RPMI8226 (cell line): ENCODE results near the gene SERINC5.
"Not testable (repeated sequence)": the region's sequence is repeated elsewhere in the genome, so short reads cannot be mapped to it uniquely, and the experiment has no call there.

Source experiments
- DNase-seq: peaks from one replicate; pipeline ENCODE4 v3.0.0-alpha.2; 2015

Gene SERINC5

GRCh38 chr5:80255811-80256712 lies at the start of gene SERINC5:
TSS of gene SERINC5 (minus strand) at chr5:80256048. CDS start at chr5:80255922, 126 bp downstream.
- peak; percentile 91 for DNase-seq

DNA sequence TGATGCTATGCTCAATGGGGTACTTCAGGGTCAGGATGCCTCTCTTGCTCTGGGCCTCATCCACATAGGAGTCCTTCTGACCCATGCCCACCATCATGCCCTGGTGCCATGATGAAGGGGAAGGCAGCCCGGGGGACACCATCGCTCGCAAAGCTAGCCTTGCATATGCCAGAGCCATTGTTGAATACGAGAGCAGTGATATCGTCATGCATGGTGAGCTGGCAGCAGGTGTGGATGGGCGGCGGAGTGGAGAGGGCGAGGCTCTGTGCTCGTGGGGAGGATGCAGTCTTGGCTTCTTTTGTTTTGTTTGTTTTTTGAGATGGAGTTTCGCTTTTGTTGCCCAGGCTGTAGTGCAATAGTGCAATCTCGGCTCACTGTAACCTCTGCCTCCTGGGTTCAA lies 46.8 kb upstream of the SERINC5 start:
- DNase-seq = no peak

DNA sequence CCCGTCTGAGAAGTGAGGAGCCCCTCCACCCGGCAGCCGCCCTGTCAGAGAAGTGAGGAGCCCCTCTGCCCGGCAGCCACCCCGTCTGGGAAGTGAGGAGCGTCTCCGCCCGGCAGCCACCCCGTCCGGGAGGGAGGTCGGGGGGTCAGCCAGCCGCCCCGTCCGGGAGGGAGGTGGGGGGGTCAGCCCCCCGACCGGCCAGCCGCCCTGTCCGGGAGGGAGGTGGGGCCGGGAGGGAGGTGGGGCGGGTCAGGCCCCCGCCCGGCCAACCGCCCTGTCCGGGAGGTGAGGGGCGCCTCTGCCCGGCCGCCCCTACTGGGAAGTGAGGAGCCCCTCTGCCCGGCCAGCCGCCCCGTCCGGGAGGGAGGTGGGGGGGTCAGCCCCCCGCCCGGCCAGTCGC lies 45.5 kb upstream of the SERINC5 start:
- DNase-seq = not testable (repeated sequence)

- not testable (repeated sequence) for DNase-seq
Measured at GRCh38 chr5:80300796-80301195, 44.9 kb upstream of the SERINC5 start.

GRCh38 chr5:80300125-80300524 lies 44.3 kb upstream of the SERINC5 start:
- DNase-seq = no peak

- no peak for DNase-seq
Measured at GRCh38 chr5:80299601-80300000, 43.8 kb upstream of the SERINC5 start.

DNA sequence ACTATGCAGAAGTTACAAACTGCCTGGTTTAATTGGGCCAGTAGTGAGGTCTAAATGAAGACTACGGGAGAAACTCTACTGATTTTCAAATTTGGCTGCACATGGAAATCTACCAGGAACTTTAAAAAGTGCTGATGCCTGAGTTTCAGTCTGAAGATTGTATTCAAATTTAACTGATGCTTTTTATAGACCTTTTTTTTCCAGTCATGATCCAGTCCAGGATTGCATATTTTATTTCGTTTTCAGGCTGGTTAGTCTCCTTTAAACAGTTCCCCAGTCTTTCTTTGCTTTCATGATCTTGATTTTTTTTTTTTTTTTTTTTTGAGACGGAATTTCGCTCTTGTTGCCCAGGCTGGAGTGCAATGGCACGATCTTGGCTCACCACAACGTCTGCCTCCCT lies 40.3 kb upstream of the SERINC5 start:
- DNase-seq = peak; percentile 35

DNA sequence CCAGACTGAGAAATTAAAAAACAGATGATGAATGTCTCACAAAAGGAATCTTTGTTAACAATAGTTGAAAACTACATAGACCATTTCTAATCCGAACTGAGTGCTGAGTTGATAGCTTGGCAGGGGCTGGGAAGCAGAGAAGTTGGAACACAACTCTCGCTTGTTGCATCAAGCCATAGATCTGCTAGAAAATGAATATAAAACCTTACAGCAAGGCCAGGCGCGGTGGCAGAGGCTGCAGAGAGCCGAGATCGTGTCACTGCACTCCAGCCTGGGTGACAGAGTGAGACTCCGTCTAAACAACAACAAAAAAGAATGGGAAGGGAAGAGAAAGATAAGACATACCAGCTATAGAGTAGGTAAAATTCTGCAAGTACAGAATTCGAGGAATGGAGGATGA lies 35.9 kb upstream of the SERINC5 start:
- no peak for DNase-seq

- DNase-seq = no peak
Measured at GRCh38 chr5:80289320-80289719, 33.5 kb upstream of the SERINC5 start.

GRCh38 chr5:80288177-80288576 lies 32.3 kb upstream of the SERINC5 start:
- DNase-seq = no peak

DNA sequence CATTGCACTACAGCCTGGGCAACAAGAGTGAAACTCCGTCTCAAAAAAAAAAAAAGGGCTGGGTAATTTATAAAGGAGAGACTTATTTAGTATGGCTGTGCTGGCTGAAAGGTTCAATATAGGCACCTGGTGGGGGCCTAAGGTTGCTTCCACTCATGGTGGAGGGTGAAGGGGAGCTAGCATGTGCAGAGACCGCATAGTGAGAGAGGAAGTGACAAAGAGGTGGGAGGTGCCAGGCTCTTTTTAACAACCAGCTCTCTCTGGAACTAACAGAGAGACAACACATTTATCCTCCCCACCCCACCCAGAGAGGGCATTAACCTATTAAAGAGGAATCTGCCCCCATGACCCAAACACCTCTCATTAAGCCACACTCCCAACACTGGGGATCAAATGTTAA lies 28.9 kb upstream of the SERINC5 start:
- no peak for DNase-seq

DNA sequence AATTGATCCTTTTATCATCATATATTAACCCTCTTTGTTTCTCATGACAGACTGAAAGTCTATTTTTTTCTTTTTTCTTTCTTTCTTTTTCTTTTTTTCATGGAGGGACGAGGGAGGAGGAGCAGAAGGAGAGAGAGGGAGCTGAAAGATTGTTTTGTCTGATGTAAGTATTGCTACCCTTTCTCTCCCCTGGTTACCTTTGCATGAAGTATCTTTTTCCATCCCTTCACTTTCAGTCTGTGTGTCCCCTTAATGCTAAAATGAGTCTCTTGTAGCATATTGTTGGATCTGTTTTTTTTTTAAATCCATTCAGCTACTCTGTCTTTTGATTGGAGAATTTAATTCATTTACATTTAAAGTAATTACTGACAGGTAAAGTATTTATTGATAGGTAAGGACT lies 27.5 kb upstream of the SERINC5 start:
- DNase-seq = no peak

DNA sequence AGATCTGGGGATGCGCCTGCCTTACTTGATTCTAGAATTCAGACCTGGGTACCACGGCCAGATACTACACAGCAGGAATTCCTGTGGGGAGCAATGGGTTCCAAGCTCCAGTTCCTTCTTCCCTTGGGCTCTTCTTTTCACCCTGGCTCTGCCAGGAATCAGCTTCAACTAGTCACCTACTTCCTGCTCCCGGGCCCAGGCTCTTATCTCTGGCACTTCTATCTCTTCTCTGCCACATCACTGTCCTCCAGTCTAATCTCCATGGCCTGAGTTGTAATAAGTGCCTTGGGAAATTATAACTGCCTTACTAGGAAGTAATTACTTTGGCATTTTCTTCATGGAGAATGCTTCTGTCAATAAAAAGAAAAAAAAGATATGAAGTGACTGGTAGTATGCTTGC lies 26.2 kb upstream of the SERINC5 start:
- DNase-seq = no peak

DNA sequence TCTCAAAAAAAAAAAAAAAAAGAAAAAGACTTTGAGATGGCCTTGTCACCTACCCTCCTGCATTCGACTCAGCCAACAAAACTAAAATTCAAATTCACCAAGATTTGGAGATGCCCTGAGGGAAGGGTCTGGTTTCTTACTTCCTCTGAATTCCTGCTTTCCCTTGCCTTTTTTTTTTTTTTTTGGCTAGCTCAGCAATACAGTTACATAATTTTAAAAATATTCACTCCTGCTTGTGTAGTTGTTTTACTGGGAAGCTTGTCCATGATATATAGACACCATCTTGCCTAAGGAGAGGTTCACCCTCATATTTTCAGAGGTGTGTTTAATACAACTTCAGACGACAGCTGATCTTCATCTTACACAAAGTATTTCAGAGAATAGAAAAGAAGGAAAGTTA lies 21.3 kb upstream of the SERINC5 start:
- DNase-seq = no peak

GRCh38 chr5:80276186-80276585 lies 20.3 kb upstream of the SERINC5 start:
- no peak for DNase-seq

GRCh38 chr5:80275347-80275746 lies 19.5 kb upstream of the SERINC5 start:
- peak; percentile 31 for DNase-seq

- not testable (repeated sequence) for DNase-seq
Measured at GRCh38 chr5:80270543-80270942, 14.7 kb upstream of the SERINC5 start.

GRCh38 chr5:80269991-80270438 lies 14.2 kb upstream of the SERINC5 start:
- no peak for DNase-seq

GRCh38 chr5:80268916-80269315 lies 13.1 kb upstream of the SERINC5 start:
- no peak for DNase-seq

DNA sequence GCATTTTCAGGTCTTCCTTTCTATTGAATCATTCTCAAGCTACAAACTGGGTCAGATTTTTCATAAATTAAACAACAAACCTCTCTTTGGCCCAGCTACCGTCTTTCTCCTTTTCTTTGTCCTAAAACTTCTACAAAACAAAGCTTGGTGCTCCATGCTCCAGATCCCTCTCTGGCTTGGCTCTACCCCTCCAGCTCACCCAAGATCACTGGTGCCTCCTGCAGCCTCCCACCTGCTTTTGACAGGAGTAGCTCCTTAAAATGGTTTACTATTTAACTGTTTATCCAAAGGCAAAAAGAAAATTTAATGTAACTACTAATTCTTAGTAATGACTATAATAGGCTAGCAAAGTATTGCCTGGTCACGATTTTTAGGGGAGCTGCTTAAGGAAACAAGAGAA lies 10.7 kb upstream of the SERINC5 start:
- DNase-seq = no peak

DNA sequence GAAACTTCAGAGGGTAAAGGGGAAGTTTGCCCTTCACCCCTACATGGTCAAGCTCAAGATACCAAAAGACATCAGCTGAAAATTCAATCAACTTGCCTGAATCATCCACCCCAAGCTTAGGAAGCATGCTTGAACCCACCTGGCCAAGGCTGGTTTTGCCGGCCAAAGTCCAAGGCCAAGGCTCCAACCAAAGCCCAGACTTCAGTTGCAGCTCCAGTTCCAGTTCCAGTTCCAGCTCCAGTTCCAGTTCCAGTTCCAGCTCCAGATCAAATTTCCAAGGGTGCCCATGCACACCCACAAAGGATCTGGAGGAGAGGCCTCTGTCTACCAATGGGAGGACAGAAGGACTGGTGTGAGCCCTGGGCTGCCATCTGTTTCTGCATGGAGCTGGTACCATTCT lies 4.6 kb upstream of the SERINC5 start:
- DNase-seq = no peak

GRCh38 chr5:80259511-80260203 lies 3.8 kb upstream of the SERINC5 start:
- no peak for DNase-seq

DNA sequence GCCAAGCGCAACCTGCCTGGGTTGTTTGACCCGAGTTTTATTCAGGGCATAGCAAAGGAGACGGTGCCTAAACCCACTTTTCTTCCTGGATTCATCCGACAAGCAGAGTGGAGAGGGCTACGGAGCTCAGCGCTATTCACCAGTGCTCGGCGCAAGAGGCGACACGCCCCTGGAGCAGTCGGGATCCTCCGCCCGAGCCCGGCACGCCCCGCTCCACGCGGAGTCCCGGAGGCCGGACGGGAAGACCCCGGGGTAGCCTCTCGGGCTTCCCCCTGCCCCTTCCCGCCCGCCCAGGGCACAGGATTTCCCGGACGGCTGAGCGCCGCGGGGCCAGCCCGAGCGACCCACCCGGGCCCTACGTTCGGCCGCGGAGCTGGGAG lies 427 bp downstream of the SERINC5 start:
- peak; percentile 61 for DNase-seq

DNA sequence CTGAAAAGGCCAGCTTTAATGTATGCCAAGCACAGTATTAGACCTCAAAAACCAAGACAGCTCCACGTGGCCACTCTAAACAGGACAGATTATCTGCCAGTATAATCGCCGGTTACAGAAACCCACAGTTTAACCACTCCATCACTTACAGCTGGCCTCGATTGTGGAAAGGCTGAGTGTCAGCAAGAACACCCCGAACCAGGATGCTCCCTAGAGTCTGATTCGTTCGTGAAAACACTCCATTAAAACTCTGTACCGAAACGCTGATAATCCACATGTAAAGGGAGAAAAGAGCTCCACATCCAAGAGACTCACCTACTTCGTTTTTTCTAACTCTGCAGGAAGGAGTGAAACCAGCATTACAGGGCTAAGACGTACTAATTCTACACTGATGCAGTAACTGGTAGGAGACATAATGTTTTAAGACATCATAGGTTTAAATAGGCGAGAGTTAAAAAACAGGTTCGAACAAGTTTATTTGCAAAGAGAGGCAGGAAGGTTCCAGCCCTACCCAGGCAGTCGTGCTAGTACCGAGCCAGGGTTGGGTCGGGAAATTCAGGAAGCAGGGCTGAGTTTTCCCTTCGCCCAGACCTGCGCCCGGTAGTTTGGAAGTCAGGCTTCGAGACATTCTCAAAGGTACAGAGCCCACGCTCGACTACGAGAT lies 949 bp downstream of the SERINC5 start:
- DNase-seq = peak; percentile 41
